ENCODE data around the gene E2F7. TPM values are rescaled to one million over a fixed set of nuclear protein-coding genes. Genes with fewer than 3 reads are reported as not detected.

The E2F7 gene
- total RNA-seq, 3 donors from 2014 or later = 0.89 to 4.4 (median 0.90) TPM

DNA sequence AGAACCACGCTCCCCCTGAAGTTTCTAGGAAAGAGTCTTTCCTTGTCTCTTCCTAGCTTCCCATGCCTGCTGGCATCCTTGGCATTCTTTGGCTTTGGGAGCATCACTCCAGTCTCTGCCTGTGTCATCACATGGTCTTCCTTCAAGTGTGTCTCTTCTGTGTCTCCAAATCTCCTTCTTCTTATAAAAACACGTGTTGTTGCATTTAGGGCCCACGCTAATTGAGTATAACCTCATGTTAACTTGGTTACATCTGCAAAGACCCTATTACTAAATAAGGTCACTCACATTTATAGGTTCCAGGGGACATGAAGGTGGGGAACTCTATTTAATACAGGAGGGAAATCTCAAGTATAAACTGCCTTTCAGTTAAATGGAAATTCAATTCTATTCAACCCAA, 63.0 kb downstream of the E2F7 start:
- TF ChIP-seq CTCF (IDR thresholded peaks at IDR 0.05) = no peak
- Histone ChIP-seq H3K4me3 (no peak overlapping the region), H3K9me3 (no peaks in the 10 kb centered on the region), H3K4me1 (ENCODE audit: low read depth) (no peaks in the 10 kb centered on the region), H3K36me3 (ENCODE audit: low read depth) (no peaks in the 10 kb centered on the region)
- intact Hi-C loops (cut with DNase I, micrococcal nuclease) = no loop called here
- ATAC-seq (no peak), DNase-seq (no peak)

DNA sequence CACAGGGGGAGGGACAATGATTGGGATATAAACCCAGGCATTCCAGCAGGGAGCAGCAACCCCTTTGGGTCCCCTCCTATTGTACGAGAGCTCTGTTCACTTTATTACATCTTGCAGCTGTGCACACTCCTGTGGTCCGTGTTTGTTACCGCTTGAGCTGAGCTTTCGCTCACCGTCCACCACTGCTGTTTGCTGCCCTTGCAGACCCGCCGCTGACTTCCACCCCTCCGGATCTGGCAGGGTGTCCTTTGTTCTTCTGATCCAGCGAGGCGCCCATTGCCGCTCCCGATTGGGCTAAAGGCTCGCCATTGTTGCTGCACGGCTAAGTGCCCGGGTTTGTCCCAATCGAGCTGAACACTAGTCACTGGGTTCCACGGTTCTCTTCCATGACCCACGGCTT, 64.1 kb downstream of the E2F7 start:
- intact Hi-C loops (cut with DNase I, micrococcal nuclease) = no loop called here
- no peaks in the 10 kb centered on the region for H3K9me3 ChIP-seq
- no peaks in the 10 kb centered on the region for H3K4me1 ChIP-seq (ENCODE audit: low read depth)
- no peaks in the 10 kb centered on the region for H3K36me3 ChIP-seq (ENCODE audit: low read depth)
- TF ChIP-seq CTCF (IDR thresholded peaks at IDR 0.05) = no peak
- ATAC-seq (no peak), DNase-seq (no peak)
- H3K4me3 ChIP-seq = no peak overlapping the region

GRCh38 chr12:76998908-76999556, 66.3 kb downstream of the E2F7 start:
- Histone ChIP-seq H3K9me3 (no peaks in the 10 kb centered on the region), H3K4me1 (ENCODE audit: low read depth) (no peaks in the 10 kb centered on the region), H3K4me3 (no peak overlapping the region), H3K36me3 (ENCODE audit: low read depth) (no peaks in the 10 kb centered on the region)
- no peak for DNase-seq
- no peak for ATAC-seq
- intact Hi-C loops (cut with DNase I, micrococcal nuclease) = no loop called here
- no peak for TF ChIP-seq CTCF (IDR thresholded peaks at IDR 0.05)

DNA sequence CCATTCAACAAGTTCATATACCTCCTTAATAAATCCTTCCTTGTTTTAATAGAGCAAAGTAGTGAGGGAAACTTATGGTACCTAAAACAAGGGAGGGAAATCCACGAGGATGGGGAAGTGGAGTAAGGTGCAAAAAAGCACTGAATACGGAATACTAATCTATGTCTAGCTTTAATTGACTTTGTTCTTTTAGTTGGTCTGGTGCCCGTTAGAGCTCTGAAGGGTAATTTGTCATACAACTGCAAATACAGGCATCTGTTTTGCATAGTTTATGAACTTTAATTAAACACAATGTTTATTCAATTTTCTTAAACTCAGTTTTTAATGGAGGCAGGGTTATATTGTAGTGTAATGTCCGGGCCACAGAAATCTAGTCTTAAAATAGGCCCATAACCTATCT, 67.0 kb downstream of the E2F7 start:
- TF ChIP-seq CTCF (IDR thresholded peaks at IDR 0.05) = no peak
- DNase-seq (no peak), ATAC-seq (no peak)
- intact Hi-C loops (cut with DNase I, micrococcal nuclease) = no loop called here
- H3K4me3 ChIP-seq = no peak overlapping the region
- no peaks in the 10 kb centered on the region for H3K36me3 ChIP-seq (ENCODE audit: low read depth)
- H3K9me3 ChIP-seq = no peaks in the 10 kb centered on the region
- no peaks in the 10 kb centered on the region for H3K4me1 ChIP-seq (ENCODE audit: low read depth)

DNA sequence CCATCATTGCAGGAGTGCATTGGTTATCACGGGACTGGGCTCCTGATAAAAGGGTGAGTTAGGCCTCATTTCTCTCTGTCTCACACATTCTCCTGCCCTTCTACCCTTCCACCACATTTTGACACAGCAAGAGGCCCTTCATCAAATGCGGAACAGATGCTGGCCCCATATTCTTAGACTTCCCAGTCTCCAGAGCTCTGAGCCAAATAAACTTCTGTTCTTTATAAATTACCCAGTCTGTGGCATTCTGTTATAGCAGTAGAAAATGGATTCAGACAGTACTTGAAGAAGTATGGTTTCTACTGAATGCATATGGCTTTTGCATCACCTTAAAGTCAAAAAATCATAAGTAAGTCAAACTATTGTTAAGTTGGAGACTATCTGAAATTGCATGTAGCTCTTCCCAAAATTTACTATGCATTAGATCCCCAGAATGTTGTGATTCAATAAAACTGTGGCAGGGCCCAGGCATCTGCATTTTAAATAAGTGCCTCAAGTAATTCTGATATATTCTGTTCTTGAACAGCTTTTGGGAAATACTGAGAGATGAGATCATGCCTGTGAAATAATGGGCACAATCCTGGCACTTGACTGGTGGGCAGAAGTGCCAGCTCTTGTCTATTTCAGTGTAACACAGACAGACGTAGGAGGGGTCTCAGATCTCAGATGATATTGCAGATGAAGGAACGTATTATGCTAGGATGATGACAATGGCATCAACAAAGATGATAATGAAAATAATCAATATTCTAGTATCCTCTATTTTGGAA, 68.2 kb downstream of the E2F7 start:
- Histone ChIP-seq H3K4me3 (no peak overlapping the region), H3K4me1 (ENCODE audit: low read depth) (no peaks in the 10 kb centered on the region), H3K36me3 (ENCODE audit: low read depth) (no peaks in the 10 kb centered on the region), H3K9me3 (no peaks in the 10 kb centered on the region)
- DNase-seq = no peak
- ATAC-seq = no peak
- TF ChIP-seq CTCF (IDR thresholded peaks at IDR 0.05) = no peak
- intact Hi-C loops (cut with DNase I, micrococcal nuclease) = no loop called here
